Measurements from ENCODE around the gene MOB2. TPM values are rescaled to one million over a fixed set of nuclear protein-coding genes. Genes with fewer than 3 reads are reported as not detected.

MOB2 gene
- total RNA-seq, 1 donor from 2014 or later = 38.6 TPM

DNA sequence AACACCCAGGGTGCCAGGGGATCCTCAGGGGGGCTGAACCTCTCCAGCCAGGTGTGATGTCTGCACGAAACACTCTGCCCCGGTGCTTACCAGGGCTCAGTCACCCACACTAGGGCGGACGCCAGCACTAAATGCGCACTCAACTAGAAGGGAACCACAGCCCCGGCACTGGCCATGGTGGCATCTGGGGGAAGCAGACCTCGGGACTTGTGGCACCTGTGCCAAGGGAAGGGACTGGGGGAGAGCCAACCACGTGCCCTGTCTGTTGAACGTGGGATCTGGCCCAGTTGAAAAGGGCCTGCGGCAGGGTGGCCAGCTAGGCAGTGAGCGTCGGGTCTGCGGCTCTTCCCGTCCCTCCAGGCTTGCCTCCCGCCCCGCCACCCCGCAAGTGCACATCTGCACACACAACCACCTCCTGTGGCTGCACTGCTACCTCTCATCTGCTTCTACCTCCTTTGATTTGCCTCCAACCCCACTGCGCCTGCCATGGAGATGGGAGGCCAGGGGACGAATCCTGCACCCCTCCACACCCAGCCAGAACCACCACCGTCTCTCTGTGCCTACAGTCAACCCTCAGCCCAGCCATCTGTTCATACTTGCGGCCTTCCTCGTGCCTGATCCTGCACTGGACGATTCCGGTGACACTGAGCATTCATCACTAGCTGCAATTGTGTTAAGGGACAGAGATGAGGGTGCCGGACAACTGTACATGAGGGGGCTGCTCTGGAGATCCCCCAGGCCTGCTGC, 15.0 kb upstream of the MOB2 start:
- no peaks in the 10 kb centered on the region for H3K9me3 Mint-ChIP-seq (ENCODE audit: unreplicated experiment)
- no peak for DNase-seq (ENCODE audit: extremely low spot score, unreplicated experiment)
- no peak for TF ChIP-seq CTCF (IDR thresholded peaks at IDR 0.05)
- peaks cover 27% of the 10 kb centered on the region for H3K4me1 Mint-ChIP-seq (ENCODE audit: unreplicated experiment)
- H3K27me3 Mint-ChIP-seq (ENCODE audit: unreplicated experiment) = no peaks in the 10 kb centered on the region
- peaks cover 6% of the 10 kb centered on the region for H3K36me3 Mint-ChIP-seq (ENCODE audit: unreplicated experiment)
- H3K27ac Mint-ChIP-seq (ENCODE audit: unreplicated experiment) = no peak overlapping the region
- H3K4me3 Mint-ChIP-seq (ENCODE audit: unreplicated experiment) = no peak overlapping the region

DNA sequence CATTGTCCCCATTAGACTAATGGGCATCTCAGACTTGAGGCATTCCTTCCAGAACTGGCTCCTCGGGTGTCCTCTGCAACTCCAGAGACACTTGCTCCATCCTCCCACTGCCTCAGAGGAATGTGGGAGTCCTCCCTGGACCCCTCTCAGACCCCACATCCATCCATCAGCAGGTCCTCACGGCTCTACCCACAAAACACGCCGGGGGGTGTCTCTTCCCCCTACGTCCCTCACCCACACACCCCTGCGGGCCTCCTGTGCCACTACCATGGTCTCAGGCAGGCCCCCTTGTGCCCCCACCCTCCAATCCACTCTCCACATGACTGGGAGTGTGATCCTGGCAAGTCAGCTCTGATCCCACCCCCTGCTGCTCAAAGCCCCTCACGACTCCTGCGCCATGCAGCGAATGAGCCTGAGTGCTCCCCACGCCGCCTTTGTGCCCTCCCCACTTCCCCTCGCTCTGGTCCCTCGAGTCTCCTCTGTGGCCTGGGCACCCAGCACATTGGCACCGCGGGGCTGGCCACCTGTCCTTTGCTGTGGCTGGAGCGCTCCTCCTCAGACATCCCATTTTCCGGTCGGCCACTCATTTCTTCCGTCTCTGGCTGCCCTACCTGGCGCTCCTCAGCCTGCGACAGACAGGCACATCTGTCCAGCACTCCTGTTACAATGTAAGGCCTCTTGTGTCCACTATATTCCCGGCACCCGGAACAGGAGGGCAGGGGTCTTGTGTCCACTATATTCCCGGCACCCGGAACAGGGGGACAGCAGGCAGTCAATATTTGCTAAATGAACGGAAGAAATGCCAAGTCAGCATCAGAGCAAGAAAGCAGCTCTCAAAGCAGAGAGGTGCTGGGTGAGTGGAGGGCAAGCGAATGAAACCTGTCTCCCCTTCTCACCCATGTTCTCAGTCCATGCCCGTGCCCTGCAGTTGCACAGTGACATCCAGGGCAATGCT, 14.2 kb upstream of the MOB2 start:
- TF ChIP-seq CTCF (IDR thresholded peaks at IDR 0.05) = no peak

DNA sequence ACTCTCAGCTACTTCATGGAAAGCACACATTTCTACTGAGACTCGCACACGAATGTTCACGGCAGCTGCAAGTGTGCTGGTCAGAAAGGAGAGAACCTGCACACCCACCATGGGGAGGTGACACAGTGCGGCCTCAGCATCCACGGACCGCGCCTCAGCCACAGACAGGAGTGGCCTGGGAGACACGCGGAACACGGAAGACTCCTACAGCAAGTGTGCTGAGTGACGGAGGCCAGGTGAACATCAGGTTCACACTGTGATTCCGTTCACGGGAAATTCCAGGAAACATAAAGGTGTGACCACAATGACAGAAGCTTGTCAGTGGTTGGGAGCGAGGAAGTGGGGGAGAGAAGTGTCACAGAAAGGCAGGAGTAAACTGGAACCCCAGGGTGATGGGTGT, 13.3 kb upstream of the MOB2 start:
- peaks cover 10% of the 10 kb centered on the region for H3K36me3 Mint-ChIP-seq (ENCODE audit: unreplicated experiment)
- H3K4me3 Mint-ChIP-seq (ENCODE audit: unreplicated experiment) = no peak overlapping the region
- no peak for TF ChIP-seq CTCF (IDR thresholded peaks at IDR 0.05)
- no peak overlapping the region for H3K27ac Mint-ChIP-seq (ENCODE audit: unreplicated experiment)
- no peaks in the 10 kb centered on the region for H3K27me3 Mint-ChIP-seq (ENCODE audit: unreplicated experiment)
- peaks cover 23% of the 10 kb centered on the region for H3K4me1 Mint-ChIP-seq (ENCODE audit: unreplicated experiment)
- peaks cover 6% of the 10 kb centered on the region for H3K9me3 Mint-ChIP-seq (ENCODE audit: unreplicated experiment)
- no peak for DNase-seq (ENCODE audit: extremely low spot score, unreplicated experiment)

More for the DNA sequence above, 14.2 kb upstream of the MOB2 start:
- Mint-ChIP-seq H3K27me3 (ENCODE audit: unreplicated experiment) (no peaks in the 10 kb centered on the region), H3K27ac (ENCODE audit: unreplicated experiment) (no peak overlapping the region), H3K36me3 (ENCODE audit: unreplicated experiment) (peaks cover 7% of the 10 kb centered on the region), H3K9me3 (ENCODE audit: unreplicated experiment) (peaks cover 3% of the 10 kb centered on the region), H3K4me1 (ENCODE audit: unreplicated experiment) (peaks cover 23% of the 10 kb centered on the region), H3K4me3 (ENCODE audit: unreplicated experiment) (no peak overlapping the region)
- DNase-seq (ENCODE audit: extremely low spot score, unreplicated experiment) = no peak

- no peak for TF ChIP-seq CTCF (IDR thresholded peaks at IDR 0.05)
- H3K4me1 Mint-ChIP-seq (ENCODE audit: unreplicated experiment) = peaks cover 23% of the 10 kb centered on the region
- H3K27ac Mint-ChIP-seq (ENCODE audit: unreplicated experiment) = no peak overlapping the region
- no peak overlapping the region for H3K4me3 Mint-ChIP-seq (ENCODE audit: unreplicated experiment)
- H3K36me3 Mint-ChIP-seq (ENCODE audit: unreplicated experiment) = peaks cover 10% of the 10 kb centered on the region
- no peak for DNase-seq (ENCODE audit: extremely low spot score, unreplicated experiment)
- peaks cover 6% of the 10 kb centered on the region for H3K9me3 Mint-ChIP-seq (ENCODE audit: unreplicated experiment)
- H3K27me3 Mint-ChIP-seq (ENCODE audit: unreplicated experiment) = no peaks in the 10 kb centered on the region
Measured at GRCh38 chr11:1499261-1499890, 12.8 kb upstream of the MOB2 start.
